GM21529 (cell line): ENCODE results near the gene ATP7B.

Experiments used
- ATAC-seq: cut with Tn5 transposase; IDR thresholded peaks from one replicate; pipeline ENCODE4 v1.9.1; 2021; ENCODE audit not compliant: unreplicated experiment

Gene ATP7B

DNA sequence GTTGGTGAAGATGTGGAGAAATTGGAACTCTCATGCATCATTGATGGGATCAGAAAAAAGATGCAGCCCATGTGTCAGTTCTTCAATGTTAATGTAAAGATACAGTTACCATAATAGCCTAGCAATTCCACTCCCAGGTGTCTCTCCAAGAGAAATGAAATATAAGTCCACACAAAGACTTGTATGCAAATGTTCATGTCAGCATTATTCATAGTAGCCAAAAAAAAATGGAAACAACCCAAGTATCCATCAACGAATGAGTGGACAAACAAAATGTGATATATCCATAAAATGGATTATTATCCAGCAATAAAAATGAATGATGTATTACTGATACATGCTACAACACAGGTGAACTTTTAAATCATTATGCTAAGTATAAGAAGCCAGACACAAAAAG lies 110.8 kb downstream of the ATP7B start:
- no peak for ATAC-seq

GRCh38 chr13:51895906-51896888 lies 115.1 kb downstream of the ATP7B start:
- no peak for ATAC-seq

DNA sequence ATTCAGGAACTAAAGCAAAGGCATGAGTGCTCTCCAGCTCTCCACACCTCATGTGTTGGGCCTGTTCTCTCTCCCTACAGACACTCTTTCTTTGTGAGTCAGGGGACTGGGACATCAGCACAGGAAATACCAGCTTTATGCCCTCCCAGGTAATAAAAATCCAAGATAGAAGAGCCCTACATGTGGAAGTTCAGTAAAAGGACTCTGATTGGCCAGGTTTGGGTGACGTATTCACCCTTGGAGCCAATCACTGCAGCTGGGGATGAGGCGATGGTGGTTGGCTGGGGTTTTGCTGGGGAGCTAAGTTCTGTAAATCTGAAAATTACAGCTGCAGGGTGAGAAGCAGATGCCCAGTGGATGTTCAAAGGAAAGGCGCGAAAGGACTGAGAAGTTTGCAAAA lies 117.0 kb downstream of the ATP7B start:
- no peak for ATAC-seq

- ATAC-seq: no peak
Observed at GRCh38 chr13:51892657-51893056, 118.6 kb downstream of the ATP7B start.

DNA sequence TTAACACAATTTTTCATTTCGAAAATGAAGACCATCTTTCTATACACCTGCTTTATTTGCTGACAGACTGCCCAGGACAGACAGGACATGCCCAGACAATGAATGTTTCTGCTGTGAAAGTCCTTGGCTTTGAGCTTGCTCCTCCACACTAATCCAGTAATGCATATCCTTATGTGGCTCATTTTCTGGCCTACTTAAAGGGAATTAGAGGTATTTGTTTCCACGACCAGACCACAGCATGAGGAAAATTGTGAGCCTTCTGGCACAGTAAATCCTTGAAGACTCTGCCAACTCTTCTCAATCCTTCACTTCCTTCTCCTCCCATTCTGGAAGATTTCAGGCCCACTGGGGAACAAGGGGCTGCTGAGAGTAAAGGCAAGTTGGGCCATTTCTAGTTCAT lies 123.8 kb downstream of the ATP7B start:
- no peak for ATAC-seq

DNA sequence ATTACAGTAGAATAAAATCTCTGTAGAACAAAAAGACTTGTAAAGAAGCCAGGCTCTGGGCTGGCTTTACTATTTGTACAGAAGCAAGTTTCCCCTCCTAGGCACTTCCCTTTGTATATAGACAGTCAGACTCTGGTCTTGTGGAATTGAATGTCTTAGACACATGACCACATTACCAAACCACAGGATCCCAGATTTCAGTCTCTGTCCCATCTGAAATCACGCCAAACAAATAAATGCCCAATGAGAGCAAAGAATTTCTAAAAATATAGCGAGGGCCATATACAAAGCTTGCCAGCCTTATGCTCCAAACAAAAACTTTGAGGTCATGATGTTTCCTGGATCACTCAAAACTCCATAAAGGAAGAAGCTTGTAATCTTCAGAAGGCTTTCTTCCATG lies 125.6 kb downstream of the ATP7B start:
- ATAC-seq: no peak

DNA sequence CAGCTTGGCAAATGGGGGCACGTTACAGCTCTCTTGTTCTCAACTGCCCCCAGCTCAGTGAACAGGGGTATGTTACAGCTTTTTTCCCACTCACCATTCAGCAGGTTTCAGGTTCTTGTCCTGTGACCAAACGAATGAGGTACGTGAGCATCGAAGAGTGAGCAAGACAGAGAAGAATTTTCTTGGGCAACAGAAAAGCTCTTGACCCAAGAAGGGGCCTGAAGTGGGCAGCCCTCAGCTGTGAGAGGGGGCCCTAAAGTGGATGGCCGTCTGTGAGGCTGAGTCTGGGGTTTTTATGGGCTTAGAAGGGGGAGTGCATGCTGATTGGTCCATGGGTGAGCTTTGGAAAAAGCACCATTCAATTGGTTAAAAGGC lies 128.0 kb downstream of the ATP7B start:
- no peak for ATAC-seq
